H1 (cell line): ENCODE data around the gene DHX32. TPM values are rescaled to one million over a fixed set of nuclear protein-coding genes. Genes with fewer than 3 reads are reported as not detected.

Experiments
- CREB1 ChIP-seq: IDR thresholded peaks from 2 replicates; pipeline ENCODE4 v1.6.1; 2012; ENCODE audit warnings: inconsistent platforms
- EP300 ChIP-seq, 2 experiments: IDR thresholded peaks; 1 replicate in 1 of 2; 2 replicates in 1 of 2; pipeline ENCODE4 v1.6.1; 2011 to 2012; ENCODE audit warnings: low read depth in 2 of 2, low read length in 2 of 2, mild to moderate bottlenecking in 2 of 2, borderline replicate concordance in 1 of 2, inconsistent platforms in 1 of 2, moderate library complexity in 1 of 2
- GTF2F1 ChIP-seq: IDR thresholded peaks from 2 replicates; pipeline ENCODE4 v1.6.1; 2012; ENCODE audit warnings: low read depth, low read length, improper control_type of control experiment, borderline replicate concordance
- RNF2 ChIP-seq: fragments of 200-900, 300-1000 bp; sonication (generic); IDR thresholded peaks from 2 replicates; pipeline ENCODE4 v1.7.1; 2016; ENCODE audit warnings: borderline replicate concordance, low read depth, mild to moderate bottlenecking, antibody characterized with exemption, low read length; ENCODE audit not compliant: poor library complexity, severe bottlenecking; ENCODE audit errors: missing control alignments
- TAF1 ChIP-seq: IDR thresholded peaks from 2 replicates; pipeline ENCODE4 v1.6.1; 2011; ENCODE audit warnings: mild to moderate bottlenecking, low read depth, low read length
- TAF7 ChIP-seq: optimal IDR thresholded peaks from 2 replicates; pipeline ENCODE3; 2011; ENCODE audit warnings: low read depth, mild to moderate bottlenecking, inconsistent platforms, low read length, moderate library complexity, borderline replicate concordance
- TCF12 ChIP-seq: IDR thresholded peaks from 2 replicates; pipeline ENCODE4 v1.6.1; 2011; ENCODE audit warnings: low read depth, mild to moderate bottlenecking, low read length
- polyA plus RNA-seq, 7 experiments: library from polyadenylated mRNA; depleted of rRNA in 3 of 7; stranded (reverse) in 5 of 7; unstranded in 2 of 7; fragments of >200 nt in 5 of 7; fragments of 200-250 nt in 2 of 7; gene quantifications; 1 replicate in 5 of 7; 2 replicates in 1 of 7; 4 replicates in 1 of 7; pipeline versions ENCODE4 v1.2.1 to v1.2.3, GENCODE V29; 2011 to 2013; ENCODE audit warnings: missing spikeins in 2 of 7, mixed read lengths in 2 of 7
- total RNA-seq: library from RNA; stranded (reverse); fragmentation: NEBNext Ultra II Directional; extraction: Animal tissue kit (Norgen Biotek cat#: 25700); gene quantifications from 2 replicates; pipeline ENCODE4 v1.2.1, GENCODE V29; 2021
- TF ChIP-seq, protein P1 (sequence below): fragments of 300-600 bp; sonication (generic); IDR thresholded peaks from 2 replicates; pipeline ENCODE4 v1.7.1; 2012; ENCODE audit warnings: low read length, moderate library complexity, mild to moderate bottlenecking, inconsistent platforms; ENCODE audit not compliant: insufficient replicate concordance
- TF ChIP-seq, protein P2 (sequence below): IDR thresholded peaks from 2 replicates; pipeline ENCODE4 v1.6.1; 2011; ENCODE audit warnings: low read length, improper control_type of control experiment

Gene DHX32
- total and polyA plus RNA-seq, 2 of the 8 experiments (the other 6 are each of a cell fraction or from before 2014, with no cell fraction given) = 12.4 to 15.8 TPM

DNA sequence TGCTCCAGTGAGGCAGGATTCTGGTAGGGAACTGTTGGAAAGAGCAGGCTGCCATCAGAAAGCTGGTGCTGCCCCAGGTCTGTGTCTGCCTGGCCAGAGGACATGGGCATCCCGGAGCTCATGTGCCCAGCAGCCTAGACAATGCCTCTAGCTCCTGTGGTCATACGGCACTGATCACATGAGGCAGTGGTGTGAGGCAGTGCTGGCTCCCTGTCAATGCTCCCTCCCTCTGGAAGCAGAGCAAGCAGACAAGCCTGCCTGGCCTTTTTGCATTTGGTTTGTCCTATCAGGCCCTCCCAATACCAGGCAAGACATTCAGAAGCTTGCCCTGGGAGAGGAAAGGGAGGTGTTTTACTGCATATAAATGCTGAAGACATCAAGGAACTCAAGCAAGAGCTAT, 86.0 kb downstream of the DHX32 start (continued):
- TF ChIP-seq, protein P1, sequence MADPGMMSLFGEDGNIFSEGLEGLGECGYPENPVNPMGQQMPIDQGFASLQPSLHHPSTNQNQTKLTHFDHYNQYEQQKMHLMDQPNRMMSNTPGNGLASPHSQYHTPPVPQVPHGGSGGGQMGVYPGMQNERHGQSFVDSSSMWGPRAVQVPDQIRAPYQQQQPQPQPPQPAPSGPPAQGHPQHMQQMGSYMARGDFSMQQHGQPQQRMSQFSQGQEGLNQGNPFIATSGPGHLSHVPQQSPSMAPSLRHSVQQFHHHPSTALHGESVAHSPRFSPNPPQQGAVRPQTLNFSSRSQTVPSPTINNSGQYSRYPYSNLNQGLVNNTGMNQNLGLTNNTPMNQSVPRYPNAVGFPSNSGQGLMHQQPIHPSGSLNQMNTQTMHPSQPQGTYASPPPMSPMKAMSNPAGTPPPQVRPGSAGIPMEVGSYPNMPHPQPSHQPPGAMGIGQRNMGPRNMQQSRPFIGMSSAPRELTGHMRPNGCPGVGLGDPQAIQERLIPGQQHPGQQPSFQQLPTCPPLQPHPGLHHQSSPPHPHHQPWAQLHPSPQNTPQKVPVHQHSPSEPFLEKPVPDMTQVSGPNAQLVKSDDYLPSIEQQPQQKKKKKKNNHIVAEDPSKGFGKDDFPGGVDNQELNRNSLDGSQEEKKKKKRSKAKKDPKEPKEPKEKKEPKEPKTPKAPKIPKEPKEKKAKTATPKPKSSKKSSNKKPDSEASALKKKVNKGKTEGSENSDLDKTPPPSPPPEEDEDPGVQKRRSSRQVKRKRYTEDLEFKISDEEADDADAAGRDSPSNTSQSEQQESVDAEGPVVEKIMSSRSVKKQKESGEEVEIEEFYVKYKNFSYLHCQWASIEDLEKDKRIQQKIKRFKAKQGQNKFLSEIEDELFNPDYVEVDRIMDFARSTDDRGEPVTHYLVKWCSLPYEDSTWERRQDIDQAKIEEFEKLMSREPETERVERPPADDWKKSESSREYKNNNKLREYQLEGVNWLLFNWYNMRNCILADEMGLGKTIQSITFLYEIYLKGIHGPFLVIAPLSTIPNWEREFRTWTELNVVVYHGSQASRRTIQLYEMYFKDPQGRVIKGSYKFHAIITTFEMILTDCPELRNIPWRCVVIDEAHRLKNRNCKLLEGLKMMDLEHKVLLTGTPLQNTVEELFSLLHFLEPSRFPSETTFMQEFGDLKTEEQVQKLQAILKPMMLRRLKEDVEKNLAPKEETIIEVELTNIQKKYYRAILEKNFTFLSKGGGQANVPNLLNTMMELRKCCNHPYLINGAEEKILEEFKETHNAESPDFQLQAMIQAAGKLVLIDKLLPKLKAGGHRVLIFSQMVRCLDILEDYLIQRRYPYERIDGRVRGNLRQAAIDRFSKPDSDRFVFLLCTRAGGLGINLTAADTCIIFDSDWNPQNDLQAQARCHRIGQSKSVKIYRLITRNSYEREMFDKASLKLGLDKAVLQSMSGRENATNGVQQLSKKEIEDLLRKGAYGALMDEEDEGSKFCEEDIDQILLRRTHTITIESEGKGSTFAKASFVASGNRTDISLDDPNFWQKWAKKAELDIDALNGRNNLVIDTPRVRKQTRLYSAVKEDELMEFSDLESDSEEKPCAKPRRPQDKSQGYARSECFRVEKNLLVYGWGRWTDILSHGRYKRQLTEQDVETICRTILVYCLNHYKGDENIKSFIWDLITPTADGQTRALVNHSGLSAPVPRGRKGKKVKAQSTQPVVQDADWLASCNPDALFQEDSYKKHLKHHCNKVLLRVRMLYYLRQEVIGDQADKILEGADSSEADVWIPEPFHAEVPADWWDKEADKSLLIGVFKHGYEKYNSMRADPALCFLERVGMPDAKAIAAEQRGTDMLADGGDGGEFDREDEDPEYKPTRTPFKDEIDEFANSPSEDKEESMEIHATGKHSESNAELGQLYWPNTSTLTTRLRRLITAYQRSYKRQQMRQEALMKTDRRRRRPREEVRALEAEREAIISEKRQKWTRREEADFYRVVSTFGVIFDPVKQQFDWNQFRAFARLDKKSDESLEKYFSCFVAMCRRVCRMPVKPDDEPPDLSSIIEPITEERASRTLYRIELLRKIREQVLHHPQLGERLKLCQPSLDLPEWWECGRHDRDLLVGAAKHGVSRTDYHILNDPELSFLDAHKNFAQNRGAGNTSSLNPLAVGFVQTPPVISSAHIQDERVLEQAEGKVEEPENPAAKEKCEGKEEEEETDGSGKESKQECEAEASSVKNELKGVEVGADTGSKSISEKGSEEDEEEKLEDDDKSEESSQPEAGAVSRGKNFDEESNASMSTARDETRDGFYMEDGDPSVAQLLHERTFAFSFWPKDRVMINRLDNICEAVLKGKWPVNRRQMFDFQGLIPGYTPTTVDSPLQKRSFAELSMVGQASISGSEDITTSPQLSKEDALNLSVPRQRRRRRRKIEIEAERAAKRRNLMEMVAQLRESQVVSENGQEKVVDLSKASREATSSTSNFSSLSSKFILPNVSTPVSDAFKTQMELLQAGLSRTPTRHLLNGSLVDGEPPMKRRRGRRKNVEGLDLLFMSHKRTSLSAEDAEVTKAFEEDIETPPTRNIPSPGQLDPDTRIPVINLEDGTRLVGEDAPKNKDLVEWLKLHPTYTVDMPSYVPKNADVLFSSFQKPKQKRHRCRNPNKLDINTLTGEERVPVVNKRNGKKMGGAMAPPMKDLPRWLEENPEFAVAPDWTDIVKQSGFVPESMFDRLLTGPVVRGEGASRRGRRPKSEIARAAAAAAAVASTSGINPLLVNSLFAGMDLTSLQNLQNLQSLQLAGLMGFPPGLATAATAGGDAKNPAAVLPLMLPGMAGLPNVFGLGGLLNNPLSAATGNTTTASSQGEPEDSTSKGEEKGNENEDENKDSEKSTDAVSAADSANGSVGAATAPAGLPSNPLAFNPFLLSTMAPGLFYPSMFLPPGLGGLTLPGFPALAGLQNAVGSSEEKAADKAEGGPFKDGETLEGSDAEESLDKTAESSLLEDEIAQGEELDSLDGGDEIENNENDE = no peak
- TF ChIP-seq TAF1 (no peak), CREB1 (no peak), TCF12 (no peak), EP300 (IDR thresholded peaks at IDR 0.05; ENCODE audit: borderline replicate concordance in 1 of 2, low read depth in 2 of 2, low read length in 2 of 2) (no peak), GTF2F1 (no peak), TAF7 (no peak), RNF2 (no peak)
- TF ChIP-seq, protein P2, sequence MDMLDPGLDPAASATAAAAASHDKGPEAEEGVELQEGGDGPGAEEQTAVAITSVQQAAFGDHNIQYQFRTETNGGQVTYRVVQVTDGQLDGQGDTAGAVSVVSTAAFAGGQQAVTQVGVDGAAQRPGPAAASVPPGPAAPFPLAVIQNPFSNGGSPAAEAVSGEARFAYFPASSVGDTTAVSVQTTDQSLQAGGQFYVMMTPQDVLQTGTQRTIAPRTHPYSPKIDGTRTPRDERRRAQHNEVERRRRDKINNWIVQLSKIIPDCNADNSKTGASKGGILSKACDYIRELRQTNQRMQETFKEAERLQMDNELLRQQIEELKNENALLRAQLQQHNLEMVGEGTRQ = no peak
- TF ChIP-seq, all 59 proteins: peak for 0
